ENCODE data around the gene CPM.

DNA sequence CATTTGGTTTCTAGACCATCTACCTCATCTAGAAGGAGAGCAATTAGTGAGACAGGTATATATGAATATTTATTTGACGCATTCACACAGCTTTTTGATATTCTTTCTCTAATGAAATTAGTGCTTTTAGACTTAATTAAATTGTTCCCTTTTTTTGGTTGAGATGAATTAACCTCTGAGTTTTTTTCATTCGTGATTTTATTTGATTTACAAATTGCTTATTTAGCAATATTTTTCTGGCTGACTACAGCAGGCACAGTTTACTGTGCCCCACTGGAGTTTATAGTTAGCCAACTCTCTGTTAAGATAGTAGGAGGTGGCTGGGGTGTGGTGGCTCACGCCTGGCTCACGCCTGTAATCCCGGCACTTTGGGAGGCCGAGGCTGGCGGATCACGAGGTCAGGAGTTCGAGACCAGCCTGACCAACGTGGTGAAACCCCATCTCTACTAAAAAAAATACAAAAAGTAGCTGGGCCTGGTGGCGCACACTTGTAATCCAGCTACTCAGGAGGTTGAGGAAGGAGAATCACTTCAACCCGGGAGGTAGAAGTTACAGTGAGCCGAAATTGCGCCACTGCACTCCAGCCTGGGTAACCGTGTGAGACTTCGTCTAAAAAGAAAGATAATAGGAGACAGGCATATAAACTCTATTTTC, 108.2 kb downstream of the CPM start:
- TF ChIP-seq CTCF (conservative IDR thresholded peaks at IDR 0.05; ENCODE audit: low read depth, low read length): no peak
- TF ChIP-seq CEBPB (IDR thresholded peaks at IDR 0.05; ENCODE audit: low read depth, low read length): no peak
- no peak for TF ChIP-seq MXI1 (IDR thresholded peaks at IDR 0.05; ENCODE audit: borderline replicate concordance, low read depth, low read length)
- peak; percentile 77 for TF ChIP-seq MAFK (IDR thresholded peaks at IDR 0.05; ENCODE audit: low read depth, low read length)
- TF ChIP-seq POLR2A (IDR thresholded peaks at IDR 0.05; ENCODE audit: low read depth, low read length): no peak
- TF ChIP-seq ELK1 (IDR thresholded peaks at IDR 0.05; ENCODE audit: borderline replicate concordance, low read depth, low read length): no peak
- TF ChIP-seq, protein P1, sequence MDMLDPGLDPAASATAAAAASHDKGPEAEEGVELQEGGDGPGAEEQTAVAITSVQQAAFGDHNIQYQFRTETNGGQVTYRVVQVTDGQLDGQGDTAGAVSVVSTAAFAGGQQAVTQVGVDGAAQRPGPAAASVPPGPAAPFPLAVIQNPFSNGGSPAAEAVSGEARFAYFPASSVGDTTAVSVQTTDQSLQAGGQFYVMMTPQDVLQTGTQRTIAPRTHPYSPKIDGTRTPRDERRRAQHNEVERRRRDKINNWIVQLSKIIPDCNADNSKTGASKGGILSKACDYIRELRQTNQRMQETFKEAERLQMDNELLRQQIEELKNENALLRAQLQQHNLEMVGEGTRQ (IDR thresholded peaks at IDR 0.05; ENCODE audit: low read depth, low read length): no peak
- TF ChIP-seq BHLHE40 (IDR thresholded peaks at IDR 0.05; ENCODE audit: low read depth, low read length): no peak
- TF ChIP-seq SMC3 (IDR thresholded peaks at IDR 0.05; ENCODE audit: low read depth, low read length): no peak
- no peak for TF ChIP-seq NFE2L2 (IDR thresholded peaks at IDR 0.05; ENCODE audit: low read depth, low read length)
- no peak for TF ChIP-seq FOS (IDR thresholded peaks at IDR 0.05; ENCODE audit: low read depth, low read length)
- TF ChIP-seq RFX5 (IDR thresholded peaks at IDR 0.05; ENCODE audit: low read depth, low read length): no peak
- no peak for TF ChIP-seq CHD1 (IDR thresholded peaks at IDR 0.05; ENCODE audit: low read depth, low read length)
